ENCODE results near the gene AGAP1.

Gene AGAP1

GRCh38 chr2:235799281-235799680, 305.4 kb downstream of the AGAP1 start:
- no peak for TF ChIP-seq CTCF (IDR thresholded peaks at IDR 0.05)
- no peak for DNase-seq (ENCODE audit: low spot score)
- Histone ChIP-seq H3K4me3 (no peak overlapping the region), H3K27ac (no peak overlapping the region)

- no peak for DNase-seq (ENCODE audit: low spot score)
- H3K27ac ChIP-seq, result no peak overlapping the region
- no peak overlapping the region for H3K4me3 ChIP-seq
- no peak for TF ChIP-seq CTCF (IDR thresholded peaks at IDR 0.05)
These were observed 308.7 kb downstream of the AGAP1 start for GRCh38 chr2:235802542-235802941.

- Histone ChIP-seq H3K27ac (no peak overlapping the region), H3K4me3 (no peak overlapping the region)
- TF ChIP-seq CTCF (IDR thresholded peaks at IDR 0.05), result no peak
- no peak for DNase-seq (ENCODE audit: low spot score)
These were observed 309.2 kb downstream of the AGAP1 start for GRCh38 chr2:235803028-235803427.

GRCh38 chr2:235804676-235805075, 310.8 kb downstream of the AGAP1 start:
- no peak for TF ChIP-seq CTCF (IDR thresholded peaks at IDR 0.05)
- Histone ChIP-seq H3K4me3 (no peak overlapping the region), H3K27ac (no peak overlapping the region)
- DNase-seq (ENCODE audit: low spot score), result no peak

- TF ChIP-seq CTCF (IDR thresholded peaks at IDR 0.05), result no peak
- Histone ChIP-seq H3K27ac (no peak overlapping the region), H3K4me3 (no peak overlapping the region)
- DNase-seq (ENCODE audit: low spot score), result no peak
These were observed 313.3 kb downstream of the AGAP1 start for GRCh38 chr2:235806986-235807750.

GRCh38 chr2:235808366-235808765, 314.5 kb downstream of the AGAP1 start:
- no peak overlapping the region for H3K27ac ChIP-seq
- DNase-seq (ENCODE audit: low spot score), result no peak
- TF ChIP-seq CTCF (IDR thresholded peaks at IDR 0.05), result no peak
- no peak overlapping the region for H3K4me3 ChIP-seq

- no peak for DNase-seq (ENCODE audit: low spot score)
- Histone ChIP-seq H3K27ac (no peak overlapping the region), H3K4me3 (no peak overlapping the region)
- TF ChIP-seq CTCF (IDR thresholded peaks at IDR 0.05), result no peak
These were observed 316.4 kb downstream of the AGAP1 start for GRCh38 chr2:235810252-235810651.
